Parietal lobe (tissue), 2 donors: Measurements from ENCODE around the gene CHRNA4. TPM values are rescaled to one million over a fixed set of nuclear protein-coding genes. Genes with fewer than 3 reads are reported as not detected.

Experiments
- small RNA-seq: library from RNA; depleted of rRNA; stranded (forward); fragments of <200 nt; gene quantifications from one replicate; pipeline ENCODE3, GENCODE V24; 2014; ENCODE audit warnings: low replicate concordance
- total RNA-seq: library from RNA; depleted of rRNA; stranded (reverse); fragments of >200 nt; gene quantifications from one replicate; pipeline ENCODE4 v1.2.3, GENCODE V29; 2014

Gene CHRNA4
- total RNA-seq: 21.0 TPM

GRCh38 chr20:63360850-63361518 is at the start of gene CHRNA4:
CHRNA4 (minus strand) TSS chr20:63361349; CDS start chr20:63361165, 184 bp downstream.

Small RNA genes within 50 kb of the gene (small RNA-seq; reads per million reads assigned to genes)
- gene RNU6-994P: not detected

Other genes starting within 250 kb of the CHRNA4 start
- 24.4 TPM for gene YTHDF1, start 145.2 kb downstream of the CHRNA4 start, total RNA-seq
- not detected for gene BIRC7, start 125.4 kb downstream of the CHRNA4 start, total RNA-seq
- gene NKAIN4, start 106.9 kb downstream of the CHRNA4 start, total RNA-seq: 17.8 TPM
- 58.2 TPM for gene ARFGAP1, start 88.5 kb downstream of the CHRNA4 start, total RNA-seq
- 5.0 TPM for gene COL20A1, start 68.2 kb downstream of the CHRNA4 start, total RNA-seq
- 250 TPM for gene KCNQ2, start 111.3 kb upstream of the CHRNA4 start, total RNA-seq
- gene EEF1A2, start 137.7 kb upstream of the CHRNA4 start, total RNA-seq: 281 TPM
- 80.8 TPM for gene PPDPF, start 159.4 kb upstream of the CHRNA4 start, total RNA-seq
- not detected for gene PTK6, start 176.0 kb upstream of the CHRNA4 start, total RNA-seq
- not detected for gene SRMS, start 186.4 kb upstream of the CHRNA4 start, total RNA-seq
- 4.1 TPM for gene FNDC11, start 192.8 kb upstream of the CHRNA4 start, total RNA-seq
- 7.8 TPM for gene HELZ2, start 212.9 kb upstream of the CHRNA4 start, total RNA-seq